ENCODE results near the gene CRAT.

DNA sequence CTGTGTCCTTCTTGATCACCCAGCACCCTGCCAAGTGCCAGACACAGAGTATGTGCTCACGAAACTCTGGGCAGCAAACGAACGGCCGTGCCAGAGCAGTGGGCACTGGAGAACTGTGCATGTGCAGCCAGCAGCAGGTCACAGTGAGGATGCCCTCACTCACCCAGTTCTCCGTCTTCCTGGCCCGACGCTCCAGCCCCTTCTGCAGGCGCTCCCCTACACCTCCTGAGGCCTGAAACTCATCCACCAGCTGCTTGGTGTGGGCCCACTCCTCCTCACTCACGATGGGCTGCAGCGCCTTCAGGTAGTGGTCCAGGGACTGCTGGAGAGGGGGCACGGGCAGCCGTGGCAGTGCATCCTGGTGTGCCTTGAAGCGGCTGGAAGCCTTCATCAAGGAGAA, 2.9 kb downstream of the CRAT start:
- TF ChIP-seq, protein P1, sequence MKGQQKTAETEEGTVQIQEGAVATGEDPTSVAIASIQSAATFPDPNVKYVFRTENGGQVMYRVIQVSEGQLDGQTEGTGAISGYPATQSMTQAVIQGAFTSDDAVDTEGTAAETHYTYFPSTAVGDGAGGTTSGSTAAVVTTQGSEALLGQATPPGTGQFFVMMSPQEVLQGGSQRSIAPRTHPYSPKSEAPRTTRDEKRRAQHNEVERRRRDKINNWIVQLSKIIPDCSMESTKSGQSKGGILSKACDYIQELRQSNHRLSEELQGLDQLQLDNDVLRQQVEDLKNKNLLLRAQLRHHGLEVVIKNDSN (IDR thresholded peaks at IDR 0.05), result no peak
- TF ChIP-seq, protein P2, sequence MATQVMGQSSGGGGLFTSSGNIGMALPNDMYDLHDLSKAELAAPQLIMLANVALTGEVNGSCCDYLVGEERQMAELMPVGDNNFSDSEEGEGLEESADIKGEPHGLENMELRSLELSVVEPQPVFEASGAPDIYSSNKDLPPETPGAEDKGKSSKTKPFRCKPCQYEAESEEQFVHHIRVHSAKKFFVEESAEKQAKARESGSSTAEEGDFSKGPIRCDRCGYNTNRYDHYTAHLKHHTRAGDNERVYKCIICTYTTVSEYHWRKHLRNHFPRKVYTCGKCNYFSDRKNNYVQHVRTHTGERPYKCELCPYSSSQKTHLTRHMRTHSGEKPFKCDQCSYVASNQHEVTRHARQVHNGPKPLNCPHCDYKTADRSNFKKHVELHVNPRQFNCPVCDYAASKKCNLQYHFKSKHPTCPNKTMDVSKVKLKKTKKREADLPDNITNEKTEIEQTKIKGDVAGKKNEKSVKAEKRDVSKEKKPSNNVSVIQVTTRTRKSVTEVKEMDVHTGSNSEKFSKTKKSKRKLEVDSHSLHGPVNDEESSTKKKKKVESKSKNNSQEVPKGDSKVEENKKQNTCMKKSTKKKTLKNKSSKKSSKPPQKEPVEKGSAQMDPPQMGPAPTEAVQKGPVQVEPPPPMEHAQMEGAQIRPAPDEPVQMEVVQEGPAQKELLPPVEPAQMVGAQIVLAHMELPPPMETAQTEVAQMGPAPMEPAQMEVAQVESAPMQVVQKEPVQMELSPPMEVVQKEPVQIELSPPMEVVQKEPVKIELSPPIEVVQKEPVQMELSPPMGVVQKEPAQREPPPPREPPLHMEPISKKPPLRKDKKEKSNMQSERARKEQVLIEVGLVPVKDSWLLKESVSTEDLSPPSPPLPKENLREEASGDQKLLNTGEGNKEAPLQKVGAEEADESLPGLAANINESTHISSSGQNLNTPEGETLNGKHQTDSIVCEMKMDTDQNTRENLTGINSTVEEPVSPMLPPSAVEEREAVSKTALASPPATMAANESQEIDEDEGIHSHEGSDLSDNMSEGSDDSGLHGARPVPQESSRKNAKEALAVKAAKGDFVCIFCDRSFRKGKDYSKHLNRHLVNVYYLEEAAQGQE (IDR thresholded peaks at IDR 0.05; ENCODE audit: low read depth), result no peak

All from Ishikawa (cell line).